Caco-2 (cell line): Measurements from ENCODE around the gene ADAMTS4. TPM values are rescaled to one million over a fixed set of nuclear protein-coding genes. Genes with fewer than 3 reads are reported as not detected.

ENCODE experiments used
- BruUV-seq: library from RNA; stranded (reverse); fragments of 400-500 nt; replicated peaks from 2 replicates; lab custom pipeline; 2021; lab: Mats Ljungman, UMichigan
- CTCF ChIA-PET: fragments of 300-600 bp; sonication (Branson Sonifier 250); formaldehyde crosslinking; loops from one replicate; lab custom pipeline; 2022; ENCODE audit warnings: antibody characterized with exemption; lab: Charles Lee
- POLR2A ChIA-PET: fragments of 300-600 bp; sonication (Branson Sonifier 250); formaldehyde crosslinking; loops from one replicate; lab custom pipeline; 2022; ENCODE audit warnings: antibody characterized with exemption; lab: Charles Lee
- DNase-seq, 2 experiments: peaks; one replicate each; pipeline versions ENCODE4 v3.0.0 to v3.0.0-alpha.2; 2020 to 2022
- H3K27me3 ChIP-seq: replicated peaks from 2 replicates; pipeline ENCODE4 v1.6.0; 2011; ENCODE audit warnings: low read length; ENCODE audit not compliant: control insufficient read depth, insufficient read depth
- H3K36me3 ChIP-seq: 2 replicates; pipeline ENCODE4 v1.5.1; 2011; ENCODE audit warnings: low read length; ENCODE audit not compliant: control insufficient read depth, insufficient read depth
- H3K4me1 ChIP-seq: fragments of 250-450 bp; sonication (Bioruptor Pico); 2 replicates; pipeline ENCODE4 v1.5.1; 2020; ENCODE audit warnings: mild to moderate bottlenecking
- H3K4me3 ChIP-seq: 2 replicates; pipeline ENCODE4 v1.5.1; 2011; ENCODE audit warnings: low read depth, mild to moderate bottlenecking, control low read depth, low read length
- H3K9me3 ChIP-seq: fragments of 250-450 bp; sonication (Bioruptor Pico); 2 replicates; pipeline ENCODE4 v1.5.1; 2020; ENCODE audit warnings: mild to moderate bottlenecking, moderate library complexity
- H3K27ac Mint-ChIP-seq: one replicate; pipeline ENCODE4 v1.8.0; 2022; ENCODE audit warnings: mixed read lengths; ENCODE audit not compliant: unreplicated experiment
- H3K27me3 Mint-ChIP-seq: one replicate; pipeline ENCODE4 v1.8.0; 2022; ENCODE audit warnings: mixed read lengths; ENCODE audit not compliant: insufficient read depth, unreplicated experiment
- H3K36me3 Mint-ChIP-seq: one replicate; pipeline ENCODE4 v1.8.0; 2022; ENCODE audit warnings: mild to moderate bottlenecking, mixed read lengths; ENCODE audit not compliant: insufficient read depth, unreplicated experiment
- H3K4me1 Mint-ChIP-seq: one replicate; pipeline ENCODE4 v1.8.0; 2022; ENCODE audit warnings: low read depth, mixed read lengths; ENCODE audit not compliant: unreplicated experiment
- H3K4me3 Mint-ChIP-seq: one replicate; pipeline ENCODE4 v1.8.0; 2022; ENCODE audit warnings: mild to moderate bottlenecking, moderate library complexity, mixed read lengths; ENCODE audit not compliant: unreplicated experiment
- H3K9me3 Mint-ChIP-seq: one replicate; pipeline ENCODE4 v1.8.0; 2022; ENCODE audit warnings: mixed read lengths; ENCODE audit not compliant: unreplicated experiment
- intact Hi-C: fragments of 100-400 bp; cut with micrococcal nuclease; formaldehyde crosslinking; loops from one replicate; pipeline ENCODE4 v1.10.0; 2022; ENCODE audit not compliant: unreplicated experiment
- total RNA-seq: library from RNA; stranded (reverse); gene quantifications from 2 replicates; pipeline ENCODE4 v1.2.3, GENCODE V29; 2022
- TF ChIP-seq, protein P1 (sequence below), 2 experiments: fragments of 200-600 bp in 1 of 2; IDR thresholded peaks; 1 replicate in 1 of 2; 2 replicates in 1 of 2; pipeline versions ENCODE4 v1.5.1 to v1.8.0; 2011 to 2022; ENCODE audit warnings: antibody characterized with exemption in 1 of 2, control low read depth in 1 of 2, inconsistent platforms in 1 of 2, low read depth in 1 of 2, low read length in 1 of 2, mild to moderate bottlenecking in 1 of 2, moderate library complexity in 1 of 2; ENCODE audit not compliant: insufficient read depth in 1 of 2, severe bottlenecking in 1 of 2, unreplicated experiment in 1 of 2

Gene ADAMTS4
- total RNA-seq, 1 experiment from 2014 or later, result 0.32 TPM

DNA sequence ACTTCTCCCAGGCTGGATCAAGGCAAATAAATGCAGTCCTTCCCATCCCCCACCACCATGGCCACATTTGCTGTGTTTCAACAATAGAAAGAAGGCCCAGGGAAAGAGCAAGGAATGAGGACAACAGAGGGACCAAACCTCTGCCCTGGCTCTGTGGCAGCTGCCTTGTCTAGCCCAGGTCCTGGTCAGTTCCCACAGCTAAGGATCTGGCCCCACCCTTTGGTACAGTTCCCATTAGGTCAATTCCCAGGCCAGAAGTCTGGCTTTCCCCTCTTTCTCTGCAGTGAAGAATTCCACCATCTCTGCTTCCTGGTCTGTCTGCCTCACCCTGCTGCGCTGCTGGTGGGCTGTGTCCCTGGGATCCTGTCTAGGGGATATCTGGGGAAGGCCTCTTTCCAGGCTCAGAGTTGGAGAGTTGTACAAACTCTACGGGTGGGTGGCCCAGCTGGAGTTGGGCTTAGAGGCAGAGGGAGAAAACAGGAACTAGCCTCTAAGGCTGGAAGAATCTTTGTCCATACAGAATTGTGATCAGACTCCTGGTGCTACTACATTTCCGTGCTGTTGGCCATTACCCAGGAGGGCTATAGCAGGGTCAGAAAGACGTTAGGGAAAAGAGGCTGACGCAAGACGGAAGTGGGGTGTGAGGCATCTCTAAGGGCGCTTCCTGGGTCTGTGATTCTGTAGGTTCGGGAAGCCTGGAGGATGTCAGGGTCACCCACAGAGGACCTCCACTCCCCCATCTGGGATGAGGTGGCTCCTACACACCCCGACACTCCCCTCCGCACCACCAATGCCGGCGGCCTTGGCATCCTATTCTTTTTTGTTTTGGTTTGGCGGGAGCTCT is 2.4 kb upstream of the ADAMTS4 start:
- ChIA-PET POLR2A (interaction anchor here (0.6 to 2.3 kb wide), 11 partner anchors 10 to 189 kb away, joined by 3 to 41 read pairs (median 7); partner anchors contain the start of genes APOA2, B4GALT3, PPOX and SDHC), CTCF (interaction anchor here (0.8 to 1.9 kb wide), 10 partner anchors 10 to 239 kb away, joined by 3 to 34 read pairs (median 4); partner anchors contain the start of genes APOA2, SDHC and TOMM40L)
- no peaks in the 10 kb centered on the region for H3K27me3 ChIP-seq
- peak overlapping the region; percentile 85 for H3K27ac Mint-ChIP-seq
- no peaks in the 10 kb centered on the region for H3K27me3 Mint-ChIP-seq
- DNase-seq, result no peak
- peaks cover 12% of the 10 kb centered on the region for H3K36me3 Mint-ChIP-seq
- TF ChIP-seq, protein P1, sequence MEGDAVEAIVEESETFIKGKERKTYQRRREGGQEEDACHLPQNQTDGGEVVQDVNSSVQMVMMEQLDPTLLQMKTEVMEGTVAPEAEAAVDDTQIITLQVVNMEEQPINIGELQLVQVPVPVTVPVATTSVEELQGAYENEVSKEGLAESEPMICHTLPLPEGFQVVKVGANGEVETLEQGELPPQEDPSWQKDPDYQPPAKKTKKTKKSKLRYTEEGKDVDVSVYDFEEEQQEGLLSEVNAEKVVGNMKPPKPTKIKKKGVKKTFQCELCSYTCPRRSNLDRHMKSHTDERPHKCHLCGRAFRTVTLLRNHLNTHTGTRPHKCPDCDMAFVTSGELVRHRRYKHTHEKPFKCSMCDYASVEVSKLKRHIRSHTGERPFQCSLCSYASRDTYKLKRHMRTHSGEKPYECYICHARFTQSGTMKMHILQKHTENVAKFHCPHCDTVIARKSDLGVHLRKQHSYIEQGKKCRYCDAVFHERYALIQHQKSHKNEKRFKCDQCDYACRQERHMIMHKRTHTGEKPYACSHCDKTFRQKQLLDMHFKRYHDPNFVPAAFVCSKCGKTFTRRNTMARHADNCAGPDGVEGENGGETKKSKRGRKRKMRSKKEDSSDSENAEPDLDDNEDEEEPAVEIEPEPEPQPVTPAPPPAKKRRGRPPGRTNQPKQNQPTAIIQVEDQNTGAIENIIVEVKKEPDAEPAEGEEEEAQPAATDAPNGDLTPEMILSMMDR (IDR thresholded peaks at IDR 0.05; ENCODE audit: insufficient read depth in 1 of 2, low read depth in 1 of 2, low read length in 1 of 2, severe bottlenecking in 1 of 2, unreplicated experiment in 1 of 2), result no peak
- no peaks in the 10 kb centered on the region for H3K9me3 Mint-ChIP-seq
- H3K4me3 Mint-ChIP-seq, result peak overlapping the region; percentile 83
- BruUV-seq, result TSS peak; percentile 93
- H3K4me3 ChIP-seq, result no peak overlapping the region; the same call in 1 of the 2 replicates
- H3K4me1 Mint-ChIP-seq, result peaks cover 20% of the 10 kb centered on the region
- intact Hi-C loops, result no loop called here
- H3K4me1 ChIP-seq, result peaks cover 13% of the 10 kb centered on the region; the same call in 1 of the 2 replicates
- H3K9me3 ChIP-seq, result no peaks in the 10 kb centered on the region
- peaks cover 3% of the 10 kb centered on the region for H3K36me3 ChIP-seq

DNA sequence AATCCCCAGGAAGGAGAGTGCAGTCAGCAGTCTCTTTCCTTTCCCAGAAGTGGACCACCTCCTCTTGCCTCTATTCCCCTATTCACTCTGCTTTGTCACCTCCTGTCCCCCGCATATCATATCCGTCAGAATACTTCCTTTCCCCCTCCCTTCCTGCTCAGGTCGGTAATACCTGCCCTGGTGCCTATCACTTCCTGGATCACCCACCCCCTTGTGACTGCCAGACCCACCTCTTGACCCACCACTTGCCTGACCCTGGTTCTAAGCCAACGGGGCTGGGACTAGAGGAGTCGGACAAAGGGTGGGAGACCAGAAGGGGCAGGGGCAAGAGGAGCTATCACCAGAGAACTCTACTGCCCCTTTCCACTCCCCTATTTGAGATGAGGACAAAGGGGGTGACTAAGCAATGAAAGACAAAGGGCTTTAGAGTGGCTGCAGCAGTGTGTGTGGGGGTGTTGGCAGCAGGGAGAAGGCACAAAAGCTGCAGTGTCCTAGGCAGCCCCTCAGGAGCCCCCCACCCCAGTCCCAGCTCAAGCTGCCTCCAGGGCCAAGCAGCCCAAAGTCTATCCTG is 1.7 kb upstream of the ADAMTS4 start:
- H3K4me3 Mint-ChIP-seq, result no peak overlapping the region
- TF ChIP-seq, protein P1 (IDR thresholded peaks at IDR 0.05; ENCODE audit: insufficient read depth in 1 of 2, low read depth in 1 of 2, low read length in 1 of 2, severe bottlenecking in 1 of 2, unreplicated experiment in 1 of 2), result no peak

DNA sequence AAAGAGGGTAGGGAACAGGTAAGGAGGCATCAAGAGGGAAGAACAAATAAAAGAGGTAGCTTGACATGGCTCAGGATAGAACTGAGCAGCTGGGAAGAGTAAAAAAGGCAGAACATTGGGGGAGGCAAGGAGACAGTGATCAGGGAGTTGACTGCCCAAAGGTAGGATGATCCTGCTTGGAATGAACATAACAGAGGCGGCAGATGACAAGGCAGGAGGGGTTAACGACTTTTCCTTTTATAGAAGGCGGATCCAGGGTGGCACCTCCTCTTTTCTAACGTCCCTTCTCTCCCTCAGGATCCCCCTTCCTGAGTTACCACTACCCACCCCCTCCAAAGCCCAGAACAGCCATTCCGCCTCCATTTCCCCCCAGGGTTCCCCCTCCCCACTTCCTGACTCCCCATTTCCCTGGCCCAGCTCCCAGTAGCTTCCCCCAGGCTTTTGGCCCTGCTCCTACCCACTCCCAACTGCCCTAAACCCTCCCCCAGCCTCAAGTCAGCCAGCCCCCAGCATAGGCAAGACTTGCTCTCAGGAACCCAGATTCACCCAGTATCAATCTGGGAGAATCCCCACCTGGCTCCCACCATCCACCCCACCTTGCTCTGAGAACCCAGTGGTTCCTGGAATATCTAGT is 769 bp upstream of the ADAMTS4 start:
- POLR2A ChIA-PET, result no interaction called here

More for the DNA sequence above, 1.7 kb upstream of the ADAMTS4 start:
- Mint-ChIP-seq H3K4me1 (peaks cover 20% of the 10 kb centered on the region), H3K27ac (no peak overlapping the region), H3K9me3 (no peaks in the 10 kb centered on the region), H3K36me3 (peaks cover 9% of the 10 kb centered on the region), H3K27me3 (no peaks in the 10 kb centered on the region)
- Histone ChIP-seq H3K9me3 (no peaks in the 10 kb centered on the region), H3K27me3 (no peaks in the 10 kb centered on the region), H3K4me3 (no peak overlapping the region), H3K36me3 (peaks cover 3% of the 10 kb centered on the region), H3K4me1 (peaks cover 13% of the 10 kb centered on the region; the same call in 1 of the 2 replicates)
- intact Hi-C loops, result no loop called here
- ChIA-PET POLR2A (no interaction called here), CTCF (interaction anchor here (0.9 kb wide), 1 partner anchor 25 kb away, joined by 6 read pairs; no protein-coding TSS in a partner anchor)
- BruUV-seq, result no TSS peak
- no peak for DNase-seq

More for the DNA sequence above, 769 bp upstream of the ADAMTS4 start:
- intact Hi-C loops, result no loop called here
- H3K36me3 ChIP-seq, result peaks cover 3% of the 10 kb centered on the region
- no peak for DNase-seq
- no TSS peak for BruUV-seq
- CTCF ChIA-PET, result no interaction called here
- TF ChIP-seq, protein P1 (IDR thresholded peaks at IDR 0.05; ENCODE audit: insufficient read depth in 1 of 2, low read depth in 1 of 2, low read length in 1 of 2, severe bottlenecking in 1 of 2, unreplicated experiment in 1 of 2), result no peak
- H3K4me3 Mint-ChIP-seq, result no peak overlapping the region
- no peak overlapping the region for H3K27ac Mint-ChIP-seq
- no peak overlapping the region for H3K4me3 ChIP-seq
- H3K9me3 ChIP-seq, result no peaks in the 10 kb centered on the region
- no peaks in the 10 kb centered on the region for H3K27me3 ChIP-seq
- no peaks in the 10 kb centered on the region for H3K27me3 Mint-ChIP-seq
- H3K9me3 Mint-ChIP-seq, result no peaks in the 10 kb centered on the region
- H3K4me1 Mint-ChIP-seq, result peaks cover 20% of the 10 kb centered on the region
- H3K4me1 ChIP-seq, result peaks cover 13% of the 10 kb centered on the region; the same call in 1 of the 2 replicates
- H3K36me3 Mint-ChIP-seq, result peaks cover 9% of the 10 kb centered on the region
